ENCODE results near the gene TNPO1. TPM values are rescaled to one million over a fixed set of nuclear protein-coding genes. Genes with fewer than 3 reads are reported as not detected.

The TNPO1 gene
- total and polyA plus RNA-seq, 9 of the 15 experiments (the other 6 are each of a cell fraction or from before 2014, with no cell fraction given) = 20.8 to 176 (median 97.9) TPM

DNA sequence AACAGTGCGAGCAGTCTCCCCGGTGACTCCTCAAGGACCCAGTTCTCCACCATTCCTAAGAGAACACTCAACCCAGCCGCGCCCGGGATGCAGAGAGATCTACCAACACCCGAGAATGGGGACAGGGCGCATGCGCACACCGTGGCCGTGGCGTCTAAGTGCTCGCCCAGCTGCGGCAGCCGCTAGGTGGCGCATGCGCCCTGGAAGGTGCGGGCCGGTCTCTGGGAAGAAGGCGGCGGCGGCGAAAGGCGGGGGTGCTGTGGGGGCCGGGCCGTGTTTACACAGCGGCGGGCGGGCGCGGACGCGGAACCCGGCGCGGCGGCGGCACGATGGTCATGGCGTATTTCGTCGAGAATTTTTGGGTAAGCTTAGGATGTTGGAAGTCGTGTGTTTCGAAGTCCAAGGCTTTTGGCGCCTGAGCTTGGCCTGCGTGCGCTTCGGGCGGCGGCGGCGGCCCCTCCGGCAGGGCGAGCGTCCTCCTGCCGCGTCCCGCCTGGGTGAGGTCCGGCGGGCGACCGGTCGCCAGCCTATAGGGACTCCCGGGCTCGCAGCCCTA is 139.4 kb downstream of the TNPO1 start, which contains the start of gene FCHO2:
Gene FCHO2 (plus strand): TSS at position 274 of the 556 bp plus-strand sequence. CDS start 56 bp downstream, at position 330.
- CTCF ChIA-PET (ENCODE audit: low intra/inter-chr PET ratio) = no interaction called here
- no peaks in the 10 kb centered on the region for H4K20me1 ChIP-seq (replicated peaks; ENCODE audit: control insufficient read depth, insufficient read depth, low read length)
- H3K9me3 ChIP-seq (replicated peaks; ENCODE audit: control insufficient read depth, insufficient read depth, low read depth, low read length) = no peaks in the 10 kb centered on the region
- H3K9me1 ChIP-seq (ENCODE audit: control insufficient read depth, insufficient read depth, low read length) = no peaks in the 10 kb centered on the region
- intact Hi-C loops (cut with micrococcal nuclease) (no loop called here), in situ Hi-C loops (cut with MboI) (no loop called here)
- H3K27me3 ChIP-seq (ENCODE audit: control insufficient read depth in 2 of 2, insufficient read depth in 2 of 2, low read length in 2 of 2) = no peaks in the 10 kb centered on the region
- ATAC-seq = peak; percentile 86
- H3K4me1 ChIP-seq (replicated peaks in 1 of 2; ENCODE audit: control insufficient read depth in 2 of 2, insufficient read depth in 2 of 2, low read length in 2 of 2) = peaks cover 19 to 28% of the 10 kb centered on the region in 2 experiments
- WGBS (ENCODE audit: insufficient coverage, low coverage, missing lambda C conversion rate) = under 1% methylated on average over 32 of the region's 64 CpGs
- POLR2A ChIA-PET = interaction anchor here (0.5 to 1.3 kb wide), 5 partner anchors 11 to 159 kb away, joined by 3 to 5 read pairs (median 4); partner anchors contain the start of gene TNPO1
- peak within 1 kb of the TSS; percentile 94 for H2AFZ ChIP-seq (ENCODE audit: low read depth, low read length)
- peaks cover 4% of the 10 kb centered on the region; the same call in 2 of the 3 replicates for H3K36me3 ChIP-seq (ENCODE audit: control insufficient read depth, insufficient read depth, low read length)
- peak within 1 kb of the TSS; percentile 77 for H3K4me3 ChIP-seq
- H3K4me2 ChIP-seq (ENCODE audit: insufficient read depth, low read length) = peak within 1 kb of the TSS; percentile 95
- H3K9ac ChIP-seq (ENCODE audit: insufficient read depth in 1 of 2, low read depth in 2 of 2, low read length in 2 of 2) = peak within 1 kb of the TSS; percentile 94
- peak within 1 kb of the TSS; percentile 96 for H3K27ac ChIP-seq (ENCODE audit: extremely low read depth, low read depth, low read length)
- no TSS peak for BruUV-seq (replicated peaks)
- H3K79me2 ChIP-seq (ENCODE audit: control insufficient read depth, insufficient read depth, low read length) = peaks cover 68% of the 10 kb centered on the region
- FAIRE-seq = peak; percentile 87
- peak; percentile 97 to 98 (median 97) for DNase-seq (ENCODE audit: extremely low read depth in 1 of 4, low spot score in 3 of 4)
- TF ChIP-seq TAF1 (IDR thresholded peaks at IDR 0.05; ENCODE audit: control insufficient read depth, extremely low read depth, insufficient read depth, low read length, severe bottlenecking) (peak; percentile 40), CREM (IDR thresholded peaks at IDR 0.05; ENCODE audit: low read depth) (peak; percentile 70), CXXC5 (CRISPR knock-in tag; IDR thresholded peaks at IDR 0.05) (peak; percentile 91), NELFE (IDR thresholded peaks at IDR 0.05; ENCODE audit: insufficient read depth, insufficient read length) (no peak), GTF2F1 (IDR thresholded peaks at IDR 0.05; ENCODE audit: low read depth, low read length) (0 out of 2 replicates have a peak, but pooled peaks have one; percentile 41), ZNF766 (CRISPR knock-in tag; conservative IDR thresholded peaks at IDR 0.05) (no peak), ZNF395 (CRISPR knock-in tag; IDR thresholded peaks at IDR 0.05) (peak; percentile 85), SMARCA4 (IDR thresholded peaks at IDR 0.05) (no peak), ZNF830 (CRISPR knock-in tag; IDR thresholded peaks at IDR 0.05) (no peak), SMARCB1 (IDR thresholded peaks at IDR 0.05; ENCODE audit: insufficient read length, low read depth) (no peak), E2F5 (CRISPR knock-in tag; IDR thresholded peaks at IDR 0.05) (peak; percentile 61; the same call in 1 of the 2 replicates), BCOR (IDR thresholded peaks at IDR 0.05) (0 out of 2 replicates have a peak, but pooled peaks have one; percentile 33), KAT8 (IDR thresholded peaks at IDR 0.05; ENCODE audit: low read depth) (no peak)
- TF ChIP-seq, protein P1, sequence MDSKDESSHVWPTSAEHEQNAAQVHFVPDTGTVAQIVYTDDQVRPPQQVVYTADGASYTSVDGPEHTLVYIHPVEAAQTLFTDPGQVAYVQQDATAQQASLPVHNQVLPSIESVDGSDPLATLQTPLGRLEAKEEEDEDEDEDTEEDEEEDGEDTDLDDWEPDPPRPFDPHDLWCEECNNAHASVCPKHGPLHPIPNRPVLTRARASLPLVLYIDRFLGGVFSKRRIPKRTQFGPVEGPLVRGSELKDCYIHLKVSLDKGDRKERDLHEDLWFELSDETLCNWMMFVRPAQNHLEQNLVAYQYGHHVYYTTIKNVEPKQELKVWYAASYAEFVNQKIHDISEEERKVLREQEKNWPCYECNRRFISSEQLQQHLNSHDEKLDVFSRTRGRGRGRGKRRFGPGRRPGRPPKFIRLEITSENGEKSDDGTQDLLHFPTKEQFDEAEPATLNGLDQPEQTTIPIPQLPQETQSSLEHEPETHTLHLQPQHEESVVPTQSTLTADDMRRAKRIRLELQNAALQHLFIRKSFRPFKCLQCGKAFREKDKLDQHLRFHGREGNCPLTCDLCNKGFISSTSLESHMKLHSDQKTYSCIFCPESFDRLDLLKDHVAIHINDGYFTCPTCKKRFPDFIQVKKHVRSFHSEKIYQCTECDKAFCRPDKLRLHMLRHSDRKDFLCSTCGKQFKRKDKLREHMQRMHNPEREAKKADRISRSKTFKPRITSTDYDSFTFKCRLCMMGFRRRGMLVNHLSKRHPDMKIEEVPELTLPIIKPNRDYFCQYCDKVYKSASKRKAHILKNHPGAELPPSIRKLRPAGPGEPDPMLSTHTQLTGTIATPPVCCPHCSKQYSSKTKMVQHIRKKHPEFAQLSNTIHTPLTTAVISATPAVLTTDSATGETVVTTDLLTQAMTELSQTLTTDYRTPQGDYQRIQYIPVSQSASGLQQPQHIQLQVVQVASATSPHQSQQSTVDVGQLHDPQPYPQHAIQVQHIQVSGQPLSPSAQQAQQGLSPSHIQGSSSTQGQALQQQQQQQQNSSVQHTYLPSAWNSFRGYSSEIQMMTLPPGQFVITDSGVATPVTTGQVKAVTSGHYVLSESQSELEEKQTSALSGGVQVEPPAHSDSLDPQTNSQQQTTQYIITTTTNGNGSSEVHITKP (IDR thresholded peaks at IDR 0.05; ENCODE audit: partially characterized antibody) = peak; percentile 82
- TF ChIP-seq, protein P2, sequence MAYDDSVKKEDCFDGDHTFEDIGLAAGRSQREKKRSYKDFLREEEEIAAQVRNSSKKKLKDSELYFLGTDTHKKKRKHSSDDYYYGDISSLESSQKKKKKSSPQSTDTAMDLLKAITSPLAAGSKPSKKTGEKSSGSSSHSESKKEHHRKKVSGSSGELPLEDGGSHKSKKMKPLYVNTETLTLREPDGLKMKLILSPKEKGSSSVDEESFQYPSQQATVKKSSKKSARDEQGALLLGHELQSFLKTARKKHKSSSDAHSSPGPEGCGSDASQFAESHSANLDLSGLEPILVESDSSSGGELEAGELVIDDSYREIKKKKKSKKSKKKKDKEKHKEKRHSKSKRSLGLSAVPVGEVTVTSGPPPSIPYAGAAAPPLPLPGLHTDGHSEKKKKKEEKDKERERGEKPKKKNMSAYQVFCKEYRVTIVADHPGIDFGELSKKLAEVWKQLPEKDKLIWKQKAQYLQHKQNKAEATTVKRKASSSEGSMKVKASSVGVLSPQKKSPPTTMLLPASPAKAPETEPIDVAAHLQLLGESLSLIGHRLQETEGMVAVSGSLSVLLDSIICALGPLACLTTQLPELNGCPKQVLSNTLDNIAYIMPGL (CRISPR knock-in tag; IDR thresholded peaks at IDR 0.05) = peak; percentile 36; the same call in 1 of the 2 replicates
